PC-3 (cell line): ENCODE data around the gene DDAH2.

Experiments
- EZH2 ChIP-seq: fragments of 300-600 bp; sonication (generic); IDR thresholded peaks from one replicate; pipeline ENCODE4 v1.6.1; 2017; ENCODE audit warnings: antibody characterized with exemption, mild to moderate bottlenecking, low read length; ENCODE audit not compliant: unreplicated experiment
- TF ChIP-seq, protein P1 (sequence below): fragments of 300-600 bp; sonication (generic); conservative IDR thresholded peaks from 2 replicates; pipeline ENCODE4 v1.5.1; 2017; ENCODE audit warnings: antibody characterized with exemption, low read depth, mild to moderate bottlenecking, low read length

DNA sequence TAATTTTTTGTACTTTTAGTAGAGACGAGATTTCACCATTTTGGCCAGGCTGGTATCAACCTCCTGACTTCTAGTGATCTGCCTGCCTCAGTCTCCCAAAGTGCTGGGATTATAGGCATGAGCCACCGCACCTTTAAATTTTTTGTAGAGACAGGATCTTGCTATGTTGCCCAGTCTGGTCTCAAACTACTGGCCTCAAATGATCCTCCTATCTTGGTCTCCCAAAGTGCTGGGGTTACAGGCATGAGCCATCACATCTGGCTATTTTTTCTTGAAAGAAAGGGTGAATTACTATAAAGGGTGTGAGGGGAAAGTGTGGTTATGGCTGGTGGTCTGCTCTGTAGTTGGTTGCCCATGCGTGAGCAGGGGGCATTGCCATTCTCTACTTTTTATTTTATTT, 20.9 kb downstream of the DDAH2 start:
- TF ChIP-seq, protein P1, sequence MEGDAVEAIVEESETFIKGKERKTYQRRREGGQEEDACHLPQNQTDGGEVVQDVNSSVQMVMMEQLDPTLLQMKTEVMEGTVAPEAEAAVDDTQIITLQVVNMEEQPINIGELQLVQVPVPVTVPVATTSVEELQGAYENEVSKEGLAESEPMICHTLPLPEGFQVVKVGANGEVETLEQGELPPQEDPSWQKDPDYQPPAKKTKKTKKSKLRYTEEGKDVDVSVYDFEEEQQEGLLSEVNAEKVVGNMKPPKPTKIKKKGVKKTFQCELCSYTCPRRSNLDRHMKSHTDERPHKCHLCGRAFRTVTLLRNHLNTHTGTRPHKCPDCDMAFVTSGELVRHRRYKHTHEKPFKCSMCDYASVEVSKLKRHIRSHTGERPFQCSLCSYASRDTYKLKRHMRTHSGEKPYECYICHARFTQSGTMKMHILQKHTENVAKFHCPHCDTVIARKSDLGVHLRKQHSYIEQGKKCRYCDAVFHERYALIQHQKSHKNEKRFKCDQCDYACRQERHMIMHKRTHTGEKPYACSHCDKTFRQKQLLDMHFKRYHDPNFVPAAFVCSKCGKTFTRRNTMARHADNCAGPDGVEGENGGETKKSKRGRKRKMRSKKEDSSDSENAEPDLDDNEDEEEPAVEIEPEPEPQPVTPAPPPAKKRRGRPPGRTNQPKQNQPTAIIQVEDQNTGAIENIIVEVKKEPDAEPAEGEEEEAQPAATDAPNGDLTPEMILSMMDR: no peak
- TF ChIP-seq EZH2: no peak
